PC-3 (cell line): Measurements from ENCODE around the gene DNAH7. TPM values are rescaled to one million over a fixed set of nuclear protein-coding genes. Genes with fewer than 3 reads are reported as not detected.
A peak's percentile ranks its signal among the peaks of the same experiment; 100 is the strongest.

Experiments
- ATAC-seq: fragments of 200-7000 bp; cut with Tn5 transposase; 2 replicates; pipeline ENCODE4 v1.9.1; 2020; ENCODE audit warnings: mild to moderate bottlenecking, moderate library complexity
- BruUV-seq: library from RNA; stranded (reverse); fragments of 400-500 nt; replicated peaks from 2 replicates; lab custom pipeline; 2021; lab: Mats Ljungman, UMichigan
- CTCF ChIA-PET: fragments of 300-600 bp; sonication (Branson Sonifier 250); formaldehyde crosslinking; loops from one replicate; lab custom pipeline; 2022; ENCODE audit warnings: antibody characterized with exemption; lab: Charles Lee
- POLR2A ChIA-PET: fragments of 300-600 bp; sonication (Branson Sonifier 250); formaldehyde crosslinking; loops from one replicate; lab custom pipeline; 2022; ENCODE audit warnings: antibody characterized with exemption; ENCODE audit not compliant: unreplicated experiment; lab: Charles Lee
- DNase-seq: peaks from one replicate; pipeline ENCODE4 v3.0.0-alpha.2; 2015
- H2AFZ ChIP-seq: fragments of 300-600 bp; sonication (generic); 2 replicates; pipeline ENCODE4 v1.6.0; 2016; ENCODE audit warnings: antibody characterized with exemption, low read length
- H3F3A ChIP-seq: fragments of 300-600 bp; sonication (generic); one replicate; pipeline ENCODE4 v1.6.0; 2017; ENCODE audit warnings: antibody characterized with exemption, low read length, control low read depth, mild to moderate bottlenecking; ENCODE audit not compliant: unreplicated experiment
- H3K27ac ChIP-seq: fragments of 300-600 bp; sonication (generic); 2 replicates; pipeline ENCODE4 v1.5.1; 2016; ENCODE audit warnings: mild to moderate bottlenecking, low read length
- H3K27me3 ChIP-seq: fragments of 300-600 bp; sonication (generic); 2 replicates; pipeline ENCODE4 v1.6.1; 2016; ENCODE audit warnings: low read length, mixed read lengths
- H3K36me3 ChIP-seq: fragments of 300-600 bp; sonication (generic); 2 replicates; pipeline ENCODE4 v1.6.1; 2016; ENCODE audit warnings: low read depth, mixed run types, low read length, mixed read lengths
- H3K4me1 ChIP-seq: fragments of 300-600 bp; sonication (generic); 2 replicates; pipeline ENCODE4 v1.5.1; 2016; ENCODE audit warnings: low read length; ENCODE audit not compliant: insufficient read depth
- H3K4me2 ChIP-seq: fragments of 300-600 bp; sonication (generic); 2 replicates; pipeline ENCODE4 v1.6.0; 2016; ENCODE audit warnings: low read length
- H3K4me3 ChIP-seq: fragments of 300-600 bp; sonication (generic); 2 replicates; pipeline ENCODE4 v1.5.1; 2016; ENCODE audit warnings: mild to moderate bottlenecking, low read length, mixed read lengths
- H3K79me2 ChIP-seq: fragments of 300-600 bp; sonication (generic); 2 replicates; pipeline ENCODE4 v1.6.1; 2017; ENCODE audit warnings: low read length, mixed read lengths
- H3K9ac ChIP-seq: fragments of 300-600 bp; sonication (generic); 2 replicates; pipeline ENCODE4 v1.6.0; 2016; ENCODE audit warnings: mild to moderate bottlenecking, low read length
- H3K9me2 ChIP-seq: fragments of 300-600 bp; sonication (generic); replicated peaks from 2 replicates; pipeline ENCODE4 v1.6.1; 2016; ENCODE audit warnings: mixed run types, low read length, mixed read lengths
- H3K9me3 ChIP-seq: fragments of 300-600 bp; sonication (generic); 2 replicates; pipeline ENCODE4 v1.6.1; 2016; ENCODE audit warnings: low read length, mixed read lengths
- H4K20me1 ChIP-seq: fragments of 300-600 bp; sonication (generic); 2 replicates; pipeline ENCODE4 v1.6.1; 2016; ENCODE audit warnings: low read length, mixed read lengths
- EZH2 ChIP-seq: fragments of 300-600 bp; sonication (generic); IDR thresholded peaks from one replicate; pipeline ENCODE4 v1.6.1; 2017; ENCODE audit warnings: antibody characterized with exemption, mild to moderate bottlenecking, low read length; ENCODE audit not compliant: unreplicated experiment
- EZH2phosphoT487 ChIP-seq: fragments of 300-600 bp; sonication (generic); IDR thresholded peaks from 2 replicates; pipeline ENCODE4 v1.6.1; 2018; ENCODE audit warnings: mild to moderate bottlenecking, antibody characterized with exemption, low read length, borderline replicate concordance
- intact Hi-C: fragments of 100-400 bp; cut with micrococcal nuclease; formaldehyde crosslinking; loops from 2 replicates; pipeline ENCODE4 v1.9.0; 2023
- total RNA-seq: library from RNA; depleted of rRNA; stranded (reverse); fragments of >200 nt; gene quantifications from 2 replicates; pipeline ENCODE4 v1.2.3, GENCODE V29; 2014
- TF ChIP-seq, protein P1 (sequence below): fragments of 300-600 bp; sonication (generic); conservative IDR thresholded peaks from 2 replicates; pipeline ENCODE4 v1.5.1; 2017; ENCODE audit warnings: antibody characterized with exemption, low read depth, mild to moderate bottlenecking, low read length

Gene DNAH7
- total RNA-seq, 1 experiment from 2014 or later: 1.9 TPM

- ATAC-seq (no peak), DNase-seq (peak; percentile 29)
- CTCF ChIA-PET: no interaction called here
- no TSS peak for BruUV-seq
- no peaks in the 10 kb centered on the region for H3K79me2 ChIP-seq
- no peak overlapping the region for H3K9ac ChIP-seq
- H3F3A ChIP-seq: peaks cover 3% of the 10 kb centered on the region
- H4K20me1 ChIP-seq: no peaks in the 10 kb centered on the region
- no peak overlapping the region for H2AFZ ChIP-seq
- H3K4me1 ChIP-seq: peaks cover 18% of the 10 kb centered on the region
- intact Hi-C loops: no loop called here
- no peaks in the 10 kb centered on the region for H3K27me3 ChIP-seq
- POLR2A ChIA-PET: no interaction called here
- no peak overlapping the region for H3K4me2 ChIP-seq
- TF ChIP-seq EZH2 (no peak), EZH2phosphoT487 (no peak)
- TF ChIP-seq, protein P1, sequence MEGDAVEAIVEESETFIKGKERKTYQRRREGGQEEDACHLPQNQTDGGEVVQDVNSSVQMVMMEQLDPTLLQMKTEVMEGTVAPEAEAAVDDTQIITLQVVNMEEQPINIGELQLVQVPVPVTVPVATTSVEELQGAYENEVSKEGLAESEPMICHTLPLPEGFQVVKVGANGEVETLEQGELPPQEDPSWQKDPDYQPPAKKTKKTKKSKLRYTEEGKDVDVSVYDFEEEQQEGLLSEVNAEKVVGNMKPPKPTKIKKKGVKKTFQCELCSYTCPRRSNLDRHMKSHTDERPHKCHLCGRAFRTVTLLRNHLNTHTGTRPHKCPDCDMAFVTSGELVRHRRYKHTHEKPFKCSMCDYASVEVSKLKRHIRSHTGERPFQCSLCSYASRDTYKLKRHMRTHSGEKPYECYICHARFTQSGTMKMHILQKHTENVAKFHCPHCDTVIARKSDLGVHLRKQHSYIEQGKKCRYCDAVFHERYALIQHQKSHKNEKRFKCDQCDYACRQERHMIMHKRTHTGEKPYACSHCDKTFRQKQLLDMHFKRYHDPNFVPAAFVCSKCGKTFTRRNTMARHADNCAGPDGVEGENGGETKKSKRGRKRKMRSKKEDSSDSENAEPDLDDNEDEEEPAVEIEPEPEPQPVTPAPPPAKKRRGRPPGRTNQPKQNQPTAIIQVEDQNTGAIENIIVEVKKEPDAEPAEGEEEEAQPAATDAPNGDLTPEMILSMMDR: no peak
- H3K9me3 ChIP-seq: no peaks in the 10 kb centered on the region
- no peaks in the 10 kb centered on the region for H3K9me2 ChIP-seq
- H3K27ac ChIP-seq: no peak overlapping the region
- H3K36me3 ChIP-seq: no peaks in the 10 kb centered on the region
- H3K4me3 ChIP-seq: no peak overlapping the region
These were observed 244.2 kb downstream of the DNAH7 start for GRCh38 chr2:195824478-195824877.

GRCh38 chr2:195823206-195823605 is 245.4 kb downstream of the DNAH7 start:
- peaks cover 31% of the 10 kb centered on the region for H3K4me1 ChIP-seq
- H3F3A ChIP-seq: peaks cover 5% of the 10 kb centered on the region
- no peak overlapping the region for H3K4me3 ChIP-seq
- no peak overlapping the region for H3K9ac ChIP-seq
- no peak overlapping the region for H2AFZ ChIP-seq
- no peaks in the 10 kb centered on the region for H4K20me1 ChIP-seq
- no peak for ATAC-seq
- CTCF ChIA-PET: no interaction called here
- BruUV-seq: no TSS peak
- intact Hi-C loops: no loop called here
- no peak overlapping the region for H3K4me2 ChIP-seq
- H3K36me3 ChIP-seq: no peaks in the 10 kb centered on the region
- no peak overlapping the region for H3K27ac ChIP-seq
- TF ChIP-seq EZH2 (no peak), EZH2phosphoT487 (no peak)
- TF ChIP-seq, protein P1: no peak
- no peaks in the 10 kb centered on the region for H3K9me3 ChIP-seq
- POLR2A ChIA-PET: no interaction called here
- no peaks in the 10 kb centered on the region for H3K9me2 ChIP-seq
- DNase-seq: no peak
- H3K27me3 ChIP-seq: no peaks in the 10 kb centered on the region
- H3K79me2 ChIP-seq: no peaks in the 10 kb centered on the region

- ChIA-PET POLR2A (no interaction called here), CTCF (no interaction called here)
- Histone ChIP-seq H4K20me1 (no peaks in the 10 kb centered on the region), H2AFZ (no peak overlapping the region), H3F3A (peaks cover 5% of the 10 kb centered on the region), H3K4me1 (peaks cover 39% of the 10 kb centered on the region), H3K27ac (no peak overlapping the region; the same call in 1 of the 2 replicates), H3K79me2 (no peaks in the 10 kb centered on the region), H3K4me2 (no peak overlapping the region), H3K36me3 (no peaks in the 10 kb centered on the region), H3K9me3 (no peaks in the 10 kb centered on the region), H3K4me3 (no peak overlapping the region), H3K9me2 (no peaks in the 10 kb centered on the region), H3K9ac (no peak overlapping the region), H3K27me3 (no peaks in the 10 kb centered on the region)
- DNase-seq (no peak), ATAC-seq (no peak)
- no peak for TF ChIP-seq EZH2phosphoT487
- TF ChIP-seq, protein P1: no peak
- no peak for TF ChIP-seq EZH2
- BruUV-seq: no TSS peak
- intact Hi-C loops: no loop called here
These were observed 247.1 kb downstream of the DNAH7 start for GRCh38 chr2:195821566-195821932.
